Breast epithelium (tissue), 4 donors: ENCODE data around the gene EFNA4. TPM values are rescaled to one million over a fixed set of nuclear protein-coding genes. Genes with fewer than 3 reads are reported as not detected.

Source experiments
- DNase-seq, 2 donors: peaks; one replicate each; pipeline ENCODE4 v3.0.0-alpha.2; 2019; ENCODE audit warnings: low spot score in 2 of 2
- H3K27ac ChIP-seq, 2 donors: fragments of 200-600 bp; sonication (generic) in 1 of 2; one replicate each; pipeline ENCODE4 v1.5.1; 2016 to 2019; ENCODE audit warnings: mild to moderate bottlenecking in 1 of 2
- H3K27me3 ChIP-seq, 2 donors: fragments of 200-600 bp; sonication (generic) in 1 of 2; one replicate each; pipeline versions ENCODE4 v1.5.1 to v1.6.0; 2017 to 2019; ENCODE audit warnings: control low read depth in 1 of 2, mild to moderate bottlenecking in 1 of 2
- H3K36me3 ChIP-seq: fragments of 200-600 bp; one replicate; pipeline ENCODE4 v1.5.1; 2019
- H3K4me1 ChIP-seq, 2 donors: fragments of 200-600 bp; sonication (generic); one replicate each; pipeline ENCODE4 v1.5.1; 2016 to 2019; ENCODE audit warnings: control low read depth in 1 of 2
- H3K4me3 ChIP-seq, 3 donors: fragments of 200-600 bp; sonication (generic); 1 replicate in 2 of 3; 2 replicates in 1 of 3; pipeline ENCODE4 v1.5.1; 2016 to 2019; ENCODE audit warnings: mild to moderate bottlenecking in 3 of 3, moderate library complexity in 2 of 3
- H3K9me3 ChIP-seq, 2 donors: fragments of 200-600 bp; sonication (generic) in 1 of 2; one replicate each; pipeline ENCODE4 v1.5.1; 2016 to 2019; ENCODE audit warnings: control low read depth in 1 of 2
- CTCF ChIP-seq, 3 donors: fragments of 450-650 bp; IDR thresholded peaks; one replicate each; pipeline ENCODE4 v1.5.1; 2016 to 2017; ENCODE audit warnings: antibody characterized with exemption in 3 of 3, mild to moderate bottlenecking in 3 of 3, moderate library complexity in 3 of 3
- POLR2A ChIP-seq: fragments of 450-650 bp; IDR thresholded peaks from one replicate; pipeline ENCODE4 v1.6.1; 2016; ENCODE audit warnings: antibody characterized with exemption, mild to moderate bottlenecking, moderate library complexity
- POLR2AphosphoS5 ChIP-seq, 3 donors: sonication (generic); formaldehyde crosslinking; IDR thresholded peaks; one replicate each; pipeline ENCODE4 v1.6.1; 2017; ENCODE audit warnings: antibody characterized with exemption in 3 of 3
- intact Hi-C: fragments of 100-400 bp; cut with DNase I; formaldehyde crosslinking; loops from one replicate; pipeline ENCODE4 v1.15.1; 2023; ENCODE audit warnings: low total_unique reads
- total RNA-seq, 3 donors: library from RNA; depleted of rRNA; stranded (reverse); fragments of >200 nt; gene quantifications; one replicate each; pipeline ENCODE4 v1.1.0, GENCODE V29; 2016

EFNA4 gene
- total RNA-seq, 3 donors from 2014 or later = 4.8 to 26.6 (median 23.9) TPM

GRCh38 chr1:155094622-155094948 lies 31.0 kb downstream of the EFNA4 start:
- H3K4me3 ChIP-seq = no peak overlapping the region
- TF ChIP-seq POLR2AphosphoS5 (IDR thresholded peaks at IDR 0.05) (no peak), POLR2A (no peak), CTCF (IDR thresholded peaks at IDR 0.05) (no peak)
- H3K36me3 ChIP-seq = no peaks in the 10 kb centered on the region
- H3K27ac ChIP-seq = peak overlapping the region; percentile 60 to 79
- H3K9me3 ChIP-seq = no peaks in the 10 kb centered on the region
- H3K27me3 ChIP-seq = no peaks in the 10 kb centered on the region
- intact Hi-C loops = loop anchor here (2.0 to 5.0 kb wide), 2 partner anchors 52 to 73 kb away; no protein-coding TSS in a partner anchor
- H3K4me1 ChIP-seq = peaks cover 0 to 10% of the 10 kb centered on the region in 2 donors
- no peak for DNase-seq

- H3K36me3 ChIP-seq = no peaks in the 10 kb centered on the region
- H3K27ac ChIP-seq = no peak overlapping the region
- H3K4me1 ChIP-seq = peaks cover 0 to 4% of the 10 kb centered on the region in 2 donors
- intact Hi-C loops = no loop called here
- no peak overlapping the region for H3K4me3 ChIP-seq
- no peaks in the 10 kb centered on the region for H3K9me3 ChIP-seq
- no peak for DNase-seq
- H3K27me3 ChIP-seq = no peaks in the 10 kb centered on the region
- TF ChIP-seq CTCF (IDR thresholded peaks at IDR 0.05) = no peak
- no peak for TF ChIP-seq POLR2A
- no peak for TF ChIP-seq POLR2AphosphoS5 (IDR thresholded peaks at IDR 0.05)
Measured at GRCh38 chr1:155099331-155099730, 35.8 kb downstream of the EFNA4 start.

- no peak overlapping the region for H3K27ac ChIP-seq
- TF ChIP-seq POLR2AphosphoS5 (IDR thresholded peaks at IDR 0.05) (no peak), CTCF (IDR thresholded peaks at IDR 0.05) (no peak), POLR2A (no peak)
- no peak overlapping the region for H3K4me3 ChIP-seq
- H3K9me3 ChIP-seq = no peaks in the 10 kb centered on the region
- no peaks in the 10 kb centered on the region for H3K27me3 ChIP-seq
- no peaks in the 10 kb centered on the region for H3K36me3 ChIP-seq
- DNase-seq = no peak
- intact Hi-C loops = loop anchor here (5.0 kb wide), 1 partner anchor 1386 kb away; no protein-coding TSS in a partner anchor
- H3K4me1 ChIP-seq = no peaks in the 10 kb centered on the region
Measured at GRCh38 chr1:155103325-155103724, 39.8 kb downstream of the EFNA4 start.

GRCh38 chr1:155104605-155105534 lies 41.3 kb downstream of the EFNA4 start:
- H3K27ac ChIP-seq = peak overlapping the region in 1 of 2 donors; percentile 25
- no peaks in the 10 kb centered on the region for H3K4me1 ChIP-seq
- TF ChIP-seq POLR2AphosphoS5 (IDR thresholded peaks at IDR 0.05) = no peak
- TF ChIP-seq POLR2A = no peak
- no peak for TF ChIP-seq CTCF (IDR thresholded peaks at IDR 0.05)
- no peaks in the 10 kb centered on the region for H3K27me3 ChIP-seq
- no peak overlapping the region for H3K4me3 ChIP-seq
- intact Hi-C loops = loop anchor here (5.0 kb wide), 1 partner anchor 1388 kb away; no protein-coding TSS in a partner anchor
- H3K36me3 ChIP-seq = no peaks in the 10 kb centered on the region
- H3K9me3 ChIP-seq = no peaks in the 10 kb centered on the region
- no peak for DNase-seq

- Histone ChIP-seq H3K4me1 (no peaks in the 10 kb centered on the region), H3K9me3 (no peaks in the 10 kb centered on the region), H3K27ac (peak overlapping the region in 1 of 2 donors; percentile 25), H3K36me3 (no peaks in the 10 kb centered on the region), H3K4me3 (no peak overlapping the region), H3K27me3 (no peaks in the 10 kb centered on the region)
- intact Hi-C loops = no loop called here
- TF ChIP-seq POLR2AphosphoS5 (IDR thresholded peaks at IDR 0.05) (no peak), POLR2A (no peak), CTCF (IDR thresholded peaks at IDR 0.05) (no peak)
- DNase-seq = no peak
Measured at GRCh38 chr1:155105604-155106011, 42.1 kb downstream of the EFNA4 start.
